ENCODE results near the gene ZSCAN21. TPM values are rescaled to one million over a fixed set of nuclear protein-coding genes. Genes with fewer than 3 reads are reported as not detected.

ZSCAN21 gene
- polyA plus RNA-seq, 3 donors = 5.4 to 8.6 (median 7.8) TPM

GRCh38 chr7:100066953-100067352 lies 17.4 kb downstream of the ZSCAN21 start:
- no peak overlapping the region for H3K27ac ChIP-seq (ENCODE audit: low read depth, low read length)
- WGBS, 3 donors = 88 to 94% (median 91%) methylated on average over 7 of the region's 7 CpGs

DNA sequence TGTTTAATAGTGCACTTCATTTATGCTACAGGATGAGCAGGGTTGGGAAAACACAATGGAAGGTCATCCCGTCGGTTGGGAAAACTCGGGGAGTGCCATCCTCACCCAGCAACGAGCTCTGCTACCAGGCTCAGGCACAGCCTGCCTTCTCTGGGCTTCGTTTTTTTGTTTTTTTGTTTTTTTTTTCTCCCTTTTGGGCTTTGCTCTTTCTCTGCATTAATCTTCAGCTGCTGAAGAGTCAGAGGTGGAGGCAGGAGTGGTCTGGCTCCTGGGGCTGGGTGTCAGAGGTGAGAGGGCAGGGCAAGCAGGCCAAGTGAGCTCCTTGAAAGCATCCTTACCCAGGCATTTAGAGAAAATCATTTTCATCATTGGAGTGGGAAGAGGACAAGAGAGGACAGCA lies 20.4 kb downstream of the ZSCAN21 start:
- H3K27ac ChIP-seq (ENCODE audit: low read depth, low read length) = no peak overlapping the region
- WGBS, 3 donors = 96 to 98% (median 97%) methylated on average over 5 of the region's 5 CpGs

DNA sequence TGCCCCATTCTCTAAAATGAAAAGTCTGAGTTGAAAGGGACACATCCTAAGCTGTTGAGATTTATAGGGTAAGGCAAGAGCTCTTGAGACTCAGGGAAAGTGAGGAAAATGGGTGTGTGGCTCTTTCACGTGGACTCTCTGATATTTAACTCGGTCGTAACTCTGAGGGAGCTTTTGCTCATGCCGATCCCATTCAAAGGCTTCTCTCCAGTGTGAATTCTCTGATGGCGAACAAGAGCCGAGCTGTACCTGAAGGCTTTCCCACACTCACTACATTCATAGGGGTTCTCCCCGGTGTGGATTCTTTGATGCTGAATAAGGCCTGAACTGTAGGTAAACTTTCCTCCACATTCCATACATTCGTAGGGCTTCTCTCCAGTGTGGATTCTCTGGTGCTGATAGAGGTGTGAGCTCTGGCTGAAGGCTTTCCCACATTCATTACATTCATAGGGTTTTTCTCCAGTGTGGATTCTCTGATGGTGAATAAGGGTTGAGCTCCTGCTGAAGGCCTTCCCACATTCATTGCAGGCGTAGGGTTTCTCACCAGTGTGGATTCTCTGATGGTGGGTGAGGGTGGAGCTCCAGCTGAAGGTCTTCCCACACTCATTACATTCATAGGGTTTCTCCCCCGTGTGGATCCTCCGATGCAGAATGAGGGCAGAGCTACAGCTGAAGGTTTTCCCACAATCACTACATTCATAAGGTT lies 21.6 kb downstream of the ZSCAN21 start:
- 97 to 99% (median 98%) methylated on average over 11 of the region's 11 CpGs for WGBS, 3 donors
- H3K27ac ChIP-seq (ENCODE audit: low read depth, low read length) = no peak overlapping the region

DNA sequence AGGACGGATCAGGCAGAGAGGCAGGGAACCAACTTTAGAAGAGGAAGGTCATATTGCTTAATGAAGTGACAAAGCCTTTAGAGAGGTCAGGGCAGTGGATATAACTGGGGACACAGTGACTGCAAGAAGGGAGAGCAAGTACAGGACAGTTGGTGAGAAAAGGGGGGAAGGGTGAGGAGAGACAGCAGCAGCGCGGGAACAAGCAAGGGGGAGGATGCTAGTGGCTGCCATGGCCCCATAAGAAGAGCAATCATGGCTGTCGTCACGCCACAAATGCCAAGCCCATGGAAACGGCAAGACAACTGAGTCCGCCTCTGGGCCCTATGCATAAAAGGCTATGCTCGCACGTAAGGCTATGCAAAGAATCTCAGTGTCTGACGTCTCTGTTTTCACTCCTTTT lies 22.9 kb downstream of the ZSCAN21 start:
- no peak overlapping the region for H3K27ac ChIP-seq (ENCODE audit: low read depth, low read length)
- 98 to 100% (median 98%) methylated on average over 10 of the region's 10 CpGs for WGBS, 3 donors

GRCh38 chr7:100074841-100075240 lies 25.3 kb downstream of the ZSCAN21 start:
- 95 to 97% (median 96%) methylated on average over 7 of the region's 7 CpGs for WGBS, 3 donors
- no peak overlapping the region for H3K27ac ChIP-seq (ENCODE audit: low read depth, low read length)

- H3K27ac ChIP-seq (ENCODE audit: low read depth, low read length) = no peak overlapping the region
- WGBS, 3 donors = 93 to 96% (median 93%) methylated on average over 6 of the region's 6 CpGs
Measured at GRCh38 chr7:100075418-100075817, 25.8 kb downstream of the ZSCAN21 start.

DNA sequence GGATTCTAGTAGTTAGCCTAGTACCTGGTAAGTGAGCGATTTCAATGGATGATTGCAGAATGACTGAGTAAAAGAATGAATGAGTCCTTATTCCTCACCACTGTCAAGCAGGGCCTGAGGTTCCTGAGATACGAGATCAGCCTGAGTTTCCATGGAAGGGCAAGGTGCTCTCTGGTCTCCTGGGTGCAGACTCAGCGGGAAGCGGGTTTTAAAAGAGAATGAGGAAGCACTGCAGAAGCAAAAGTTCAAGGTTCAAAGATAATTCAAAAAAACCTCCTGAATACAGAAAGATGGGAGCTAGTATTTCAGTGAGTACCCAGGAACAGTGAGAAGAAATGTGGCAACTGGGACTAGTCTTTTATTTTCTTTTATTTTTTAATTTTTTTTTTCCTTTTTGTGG lies 27.6 kb downstream of the ZSCAN21 start:
- no peak overlapping the region for H3K27ac ChIP-seq (ENCODE audit: low read depth, low read length)
- WGBS, 3 donors = 90 to 91% (median 90%) methylated on average over 4 of the region's 4 CpGs

GRCh38 chr7:100079024-100079560 lies 29.5 kb downstream of the ZSCAN21 start:
- 54 to 84% (median 83%) methylated on average over 7 of the region's 7 CpGs for WGBS, 3 donors
- no peak overlapping the region for H3K27ac ChIP-seq (ENCODE audit: low read depth, low read length)

DNA sequence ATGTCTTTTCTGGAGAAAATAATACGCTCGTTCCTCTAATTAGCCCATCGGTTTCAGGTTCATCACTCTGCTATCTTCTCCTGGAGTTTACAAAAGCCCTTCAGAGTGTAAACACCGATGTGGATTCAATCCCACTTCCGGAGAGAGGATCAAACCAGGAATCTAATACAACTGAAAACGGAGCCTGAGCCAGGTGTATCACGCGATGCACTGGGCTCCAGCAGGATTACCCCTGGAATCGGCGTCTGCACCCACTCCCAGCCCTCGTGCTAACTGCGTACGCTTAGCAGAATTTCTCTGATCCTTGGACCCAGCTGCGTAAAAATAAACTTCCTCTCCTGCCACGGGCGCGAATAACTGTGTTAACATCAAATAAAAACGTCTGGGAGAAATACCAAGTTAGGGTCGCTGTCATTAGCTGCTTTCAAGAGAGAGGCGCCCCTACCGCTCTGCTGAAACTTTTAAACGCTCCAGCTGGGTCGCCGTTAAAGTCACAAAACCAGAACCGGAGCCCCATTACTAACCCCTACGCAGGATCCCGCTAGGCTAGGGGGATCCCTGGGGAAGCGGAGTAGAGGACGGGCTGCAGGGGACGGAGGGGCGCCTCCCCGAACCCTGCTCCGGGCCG lies 31.4 kb downstream of the ZSCAN21 start:
- peak overlapping the region; percentile 38 for H3K27ac ChIP-seq (ENCODE audit: low read depth, low read length)
- WGBS, 3 donors = 1% methylated on average over 34 of the region's 34 CpGs

DNA sequence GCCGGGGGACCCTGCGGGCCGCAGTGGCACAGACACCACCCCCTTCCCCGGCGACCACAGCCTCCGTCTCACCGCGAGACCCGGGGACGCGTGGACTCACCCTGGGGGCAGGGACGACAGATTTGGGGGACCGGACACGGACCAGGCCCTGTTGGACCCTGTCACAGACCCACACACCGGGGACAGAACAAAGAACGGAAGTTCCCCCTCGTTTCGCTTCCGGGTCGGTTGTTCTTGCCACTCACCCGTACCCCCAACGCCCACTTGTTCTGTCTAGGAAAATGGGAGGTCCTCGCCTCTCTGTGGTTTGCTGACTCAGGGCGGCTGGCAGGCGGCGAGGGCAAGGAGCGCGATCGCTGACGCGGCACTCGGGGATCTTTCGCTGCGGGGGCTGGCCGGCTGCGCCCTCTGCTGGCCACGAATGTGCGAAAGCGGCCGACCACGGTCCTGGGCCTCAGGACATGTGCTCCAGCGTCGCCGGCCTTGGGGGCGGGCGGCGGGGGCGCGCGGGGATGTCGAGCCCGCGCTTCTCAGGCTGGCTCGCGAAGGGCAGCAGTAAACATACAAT lies 32.0 kb downstream of the ZSCAN21 start, which contains the start of gene ZNF3:
Gene ZNF3 (minus strand): TSS at position 189 of the 568 bp plus-strand sequence. CDS start 4,366 bp downstream, outside the sequence.
- peak within 1 kb of the TSS; percentile 38 for H3K27ac ChIP-seq (ENCODE audit: low read depth, low read length)
- WGBS, 3 donors = 1% methylated on average over 55 of the region's 55 CpGs

GRCh38 chr7:100082978-100083377 lies 33.4 kb downstream of the ZSCAN21 start:
- no peak overlapping the region for H3K27ac ChIP-seq (ENCODE audit: low read depth, low read length)
- WGBS, 3 donors = 52 to 67% (median 64%) methylated on average over 4 of the region's 4 CpGs

- no peak overlapping the region for H3K27ac ChIP-seq (ENCODE audit: low read depth, low read length)
- WGBS, 3 donors = 31 to 51% (median 32%) methylated on average over 3 of the region's 3 CpGs
Measured at GRCh38 chr7:100085515-100085914, 35.9 kb downstream of the ZSCAN21 start.

- H3K27ac ChIP-seq (ENCODE audit: low read depth, low read length) = no peak overlapping the region
- 64 to 87% (median 72%) methylated on average over 10 of the region's 10 CpGs for WGBS, 3 donors
Measured at GRCh38 chr7:100087055-100087750, 37.6 kb downstream of the ZSCAN21 start.

GRCh38 chr7:100088095-100088620 lies 38.6 kb downstream of the ZSCAN21 start:
- 77 to 80% (median 79%) methylated on average over 11 of the region's 11 CpGs for WGBS, 3 donors
- H3K27ac ChIP-seq (ENCODE audit: low read depth, low read length) = no peak overlapping the region

GRCh38 chr7:100088621-100089457 lies 39.3 kb downstream of the ZSCAN21 start, which contains the start of gene COPS6:
Gene COPS6 (plus strand): TSS chr7:100088969. CDS start chr7:100088991, 22 bp downstream.
- 0 to 1% (median 1%) methylated on average over 61 to 68 of the region's 68 CpGs for WGBS, 3 donors
- H3K27ac ChIP-seq (ENCODE audit: low read depth, low read length) = no peak within 1 kb of the TSS

GRCh38 chr7:100089458-100090196 lies 40.1 kb downstream of the ZSCAN21 start:
- WGBS, 3 donors = 30 to 37% (median 31%) methylated on average over 7 of the region's 7 CpGs
- H3K27ac ChIP-seq (ENCODE audit: low read depth, low read length) = no peak overlapping the region
